Endothelial cell of umbilical vein (primary cell): ENCODE measurements around the gene KLHL35. TPM values are rescaled to one million over a fixed set of nuclear protein-coding genes. Genes with fewer than 3 reads are reported as not detected.

ENCODE experiments used
- BruUV-seq: library from RNA; stranded (reverse); fragments of 400-500 nt; replicated peaks from 2 replicates; lab custom pipeline; 2021; lab: Mats Ljungman, UMichigan
- CTCF ChIA-PET: fragments of 300-600, 350-600 bp; sonication (Branson Sonifier 250); formaldehyde crosslinking; loops from one replicate; lab custom pipeline; 2021; ENCODE audit warnings: antibody characterized with exemption, inconsistent platforms; lab: Charles Lee
- POLR2A ChIA-PET: fragments of 300-600, 350-600 bp; sonication (Branson Sonifier 250); formaldehyde crosslinking; loops from one replicate; lab custom pipeline; 2021; ENCODE audit warnings: antibody characterized with exemption, inconsistent platforms; lab: Charles Lee
- DNase-seq: peaks from one replicate; pipeline ENCODE4 v3.0.0-alpha.2; 2011; ENCODE audit warnings: low read depth, low spot score
- FAIRE-seq: peaks from 2 replicates; lab custom pipeline; 2011; peaks lifted over from hg19 to GRCh38; lab: Jason Lieb, UNC
- H2AFZ ChIP-seq: 2 replicates; pipeline ENCODE4 v1.6.0; 2012; ENCODE audit warnings: low read depth, low read length, control low read depth, inconsistent platforms
- H3K27ac ChIP-seq: 2 replicates; pipeline ENCODE4 v1.5.1; 2011; ENCODE audit warnings: low read depth, mild to moderate bottlenecking, control low read depth, low read length, moderate library complexity; ENCODE audit not compliant: insufficient read depth
- H3K27me3 ChIP-seq, 2 experiments: 2 replicates each; pipeline versions ENCODE4 v1.6.0 to v1.6.1; 2011; ENCODE audit warnings: low read length in 2 of 2, mixed read lengths in 1 of 2; ENCODE audit not compliant: control insufficient read depth in 2 of 2, insufficient read depth in 2 of 2
- H3K36me3 ChIP-seq, 2 experiments: 2 replicates in 1 of 2; 3 replicates in 1 of 2; pipeline ENCODE4 v1.5.1; 2011; ENCODE audit warnings: low read length in 2 of 2, mild to moderate bottlenecking in 1 of 2, moderate library complexity in 1 of 2; ENCODE audit not compliant: control insufficient read depth in 2 of 2, insufficient read depth in 2 of 2; ENCODE audit errors: extremely low read depth in 1 of 2
- H3K4me1 ChIP-seq: 3 replicates; pipeline ENCODE4 v1.5.1; 2011; ENCODE audit warnings: mild to moderate bottlenecking, low read length; ENCODE audit not compliant: control insufficient read depth, insufficient read depth; ENCODE audit errors: extremely low read depth
- H3K4me2 ChIP-seq: 2 replicates; pipeline ENCODE4 v1.6.1; 2011; ENCODE audit warnings: low read length, control low read depth, mixed read lengths; ENCODE audit not compliant: insufficient read depth
- H3K4me3 ChIP-seq, 3 experiments: fragments of 200-600 bp in 1 of 3; sonication (generic), shearing (Covaris generic) in 1 of 3; replicated peaks in 1 of 3; 2 replicates each; pipeline ENCODE4 v1.5.1; 2011 to 2016; ENCODE audit warnings: control low read depth in 3 of 3, low read length in 3 of 3, mild to moderate bottlenecking in 2 of 3, inconsistent platforms in 1 of 3, low read depth in 1 of 3, moderate library complexity in 1 of 3; ENCODE audit not compliant: insufficient read depth in 1 of 3
- H3K79me2 ChIP-seq: 2 replicates; pipeline ENCODE4 v1.6.0; 2012; ENCODE audit warnings: low read length, inconsistent platforms; ENCODE audit not compliant: control insufficient read depth, insufficient read depth
- H3K9ac ChIP-seq: replicated peaks from 2 replicates; pipeline ENCODE3; 2011; ENCODE audit warnings: low read length, control low read depth; ENCODE audit not compliant: insufficient read depth; ENCODE audit errors: extremely low read depth
- H3K9me1 ChIP-seq: replicated peaks from 3 replicates; pipeline ENCODE4 v1.6.0; 2011; ENCODE audit warnings: mild to moderate bottlenecking, low read length; ENCODE audit not compliant: control insufficient read depth, insufficient read depth; ENCODE audit errors: extremely low read depth
- H3K9me3 ChIP-seq: replicated peaks from 2 replicates; pipeline ENCODE4 v1.5.1; 2012; ENCODE audit warnings: low read length, inconsistent platforms; ENCODE audit not compliant: control insufficient read depth, insufficient read depth
- H4K20me1 ChIP-seq: replicated peaks from 2 replicates; pipeline ENCODE3; 2011; ENCODE audit warnings: mild to moderate bottlenecking, low read length; ENCODE audit not compliant: control insufficient read depth, insufficient read depth; ENCODE audit errors: extremely low read depth
- EZH2 ChIP-seq: IDR thresholded peaks from 2 replicates; pipeline ENCODE4 v1.6.1; 2012; ENCODE audit warnings: borderline replicate concordance, low read depth, mild to moderate bottlenecking, moderate library complexity, low read length, inconsistent platforms; ENCODE audit not compliant: severe bottlenecking
- FOS ChIP-seq: IDR thresholded peaks from 2 replicates; pipeline ENCODE4 v1.6.1; 2011; ENCODE audit warnings: mild to moderate bottlenecking, low read length, moderate library complexity, borderline replicate concordance; ENCODE audit not compliant: insufficient read depth
- GATA2 ChIP-seq: IDR thresholded peaks from 2 replicates; pipeline ENCODE4 v1.7.0; 2011; ENCODE audit warnings: low read depth, mild to moderate bottlenecking, moderate library complexity, mixed read lengths, low read length; ENCODE audit not compliant: insufficient read length, insufficient read depth
- JUN ChIP-seq: IDR thresholded peaks from 2 replicates; pipeline ENCODE4 v1.6.1; 2011; ENCODE audit warnings: borderline replicate concordance, low read depth; ENCODE audit not compliant: insufficient read length, insufficient read depth
- MYC ChIP-seq: IDR thresholded peaks from one replicate; pipeline ENCODE4 v1.6.1; 2011; ENCODE audit warnings: mild to moderate bottlenecking, low read depth, low read length
- POLR2A ChIP-seq: IDR thresholded peaks from 2 replicates; pipeline ENCODE4 v1.6.1; 2012; ENCODE audit warnings: low read depth, mild to moderate bottlenecking, control low read depth, low read length
- POLR2AphosphoS5 ChIP-seq: IDR thresholded peaks from 2 replicates; pipeline ENCODE4 v1.6.1; 2012; ENCODE audit warnings: low read depth, mild to moderate bottlenecking, control low read depth, low read length, moderate library complexity; ENCODE audit not compliant: insufficient read depth
- dilution Hi-C: fragments of 300-500 bp; cut with MboI; formaldehyde crosslinking; loops from one replicate; pipeline ENCODE4 v1.15.0; 2019; ENCODE audit warnings: low sequenced_read_pairs; ENCODE audit not compliant: extremely low pct_ligation_motif_present
- intact Hi-C: fragments of 100-400 bp; cut with micrococcal nuclease; formaldehyde crosslinking; loops from one replicate; pipeline ENCODE4 v1.10.0; 2022
- polyA plus RNA-seq, 4 experiments: library from polyadenylated mRNA; depleted of rRNA in 3 of 4; stranded (reverse) in 3 of 4; unstranded in 1 of 4; fragments of >200 nt; gene quantifications; 2 replicates each; pipeline versions ENCODE4 v1.2.1 to v1.2.3, GENCODE V29; 2011 to 2012; ENCODE audit warnings: missing spikeins in 1 of 4
- total RNA-seq: library from RNA; stranded (reverse); gene quantifications from 2 replicates; pipeline ENCODE4 v1.2.3, GENCODE V29; 2021
- TF ChIP-seq, protein P1 (sequence below): IDR thresholded peaks from 2 replicates; pipeline ENCODE4 v1.6.1; 2011; ENCODE audit not compliant: insufficient read depth, insufficient read length
- TF ChIP-seq, protein P2 (sequence below), 2 donors: IDR thresholded peaks; 1 replicate in 1 of 2; 2 replicates in 1 of 2; pipeline ENCODE4 v1.5.1; 2011; ENCODE audit warnings: low read length in 2 of 2, mild to moderate bottlenecking in 2 of 2, moderate library complexity in 2 of 2, control low read depth in 1 of 2, inconsistent platforms in 1 of 2, low read depth in 1 of 2; ENCODE audit not compliant: insufficient read depth in 1 of 2; ENCODE audit errors: extremely low read depth in 1 of 2

KLHL35 gene
- total and polyA plus RNA-seq, 2 donors (not counting 3 experiments of a cell fraction or from before 2014, with no cell fraction given): 0.97 to 2.3 TPM

DNA sequence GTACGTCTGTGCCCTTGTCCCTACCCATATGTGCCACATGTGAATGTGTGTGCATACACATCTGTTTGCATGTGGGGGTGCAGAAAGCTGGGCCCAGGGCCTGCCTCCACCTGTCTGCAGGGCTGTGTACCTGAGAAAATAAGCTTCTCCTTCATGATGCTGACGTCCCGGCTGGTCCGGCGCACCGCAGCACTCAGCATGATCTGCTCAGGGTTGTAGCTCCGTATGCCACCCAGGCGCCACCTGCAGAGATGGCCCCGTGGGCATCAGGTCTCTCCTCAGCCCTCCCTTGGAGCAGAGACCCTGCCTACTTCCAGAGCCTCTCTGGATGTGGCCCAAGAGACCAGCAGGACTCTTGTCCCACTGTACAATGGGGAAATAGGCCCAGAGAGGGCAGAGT, 3.8 kb upstream of the KLHL35 start:
- intact Hi-C loops: no loop called here
- BruUV-seq: no TSS peak

More for the DNA sequence above, 3.8 kb upstream of the KLHL35 start:
- Histone ChIP-seq H3K4me2 (no peak overlapping the region), H3K9me3 (no peaks in the 10 kb centered on the region), H3K36me3 (peaks cover 0 to 41% of the 10 kb centered on the region in 2 experiments), H3K9ac (no peak overlapping the region), H3K4me3 (no peak overlapping the region), H4K20me1 (no peaks in the 10 kb centered on the region), H3K4me1 (no peaks in the 10 kb centered on the region), H2AFZ (no peak overlapping the region), H3K79me2 (no peaks in the 10 kb centered on the region), H3K27me3 (peaks cover 9 to 13% of the 10 kb centered on the region in 2 experiments), H3K27ac (no peak overlapping the region), H3K9me1 (no peaks in the 10 kb centered on the region)
- ChIA-PET CTCF (interaction anchor here (0.7 kb wide), 1 partner anchor 11 kb away, joined by 3 read pairs; no protein-coding TSS in a partner anchor), POLR2A (no interaction called here)
- DNase-seq (no peak), FAIRE-seq (no peak)
- dilution Hi-C loops: no loop called here
- TF ChIP-seq JUN (no peak), POLR2AphosphoS5 (no peak), EZH2 (no peak), MYC (no peak), POLR2A (no peak), GATA2 (no peak), FOS (no peak)
- TF ChIP-seq, protein P1, sequence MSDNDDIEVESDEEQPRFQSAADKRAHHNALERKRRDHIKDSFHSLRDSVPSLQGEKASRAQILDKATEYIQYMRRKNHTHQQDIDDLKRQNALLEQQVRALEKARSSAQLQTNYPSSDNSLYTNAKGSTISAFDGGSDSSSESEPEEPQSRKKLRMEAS: no peak
- TF ChIP-seq, protein P2, sequence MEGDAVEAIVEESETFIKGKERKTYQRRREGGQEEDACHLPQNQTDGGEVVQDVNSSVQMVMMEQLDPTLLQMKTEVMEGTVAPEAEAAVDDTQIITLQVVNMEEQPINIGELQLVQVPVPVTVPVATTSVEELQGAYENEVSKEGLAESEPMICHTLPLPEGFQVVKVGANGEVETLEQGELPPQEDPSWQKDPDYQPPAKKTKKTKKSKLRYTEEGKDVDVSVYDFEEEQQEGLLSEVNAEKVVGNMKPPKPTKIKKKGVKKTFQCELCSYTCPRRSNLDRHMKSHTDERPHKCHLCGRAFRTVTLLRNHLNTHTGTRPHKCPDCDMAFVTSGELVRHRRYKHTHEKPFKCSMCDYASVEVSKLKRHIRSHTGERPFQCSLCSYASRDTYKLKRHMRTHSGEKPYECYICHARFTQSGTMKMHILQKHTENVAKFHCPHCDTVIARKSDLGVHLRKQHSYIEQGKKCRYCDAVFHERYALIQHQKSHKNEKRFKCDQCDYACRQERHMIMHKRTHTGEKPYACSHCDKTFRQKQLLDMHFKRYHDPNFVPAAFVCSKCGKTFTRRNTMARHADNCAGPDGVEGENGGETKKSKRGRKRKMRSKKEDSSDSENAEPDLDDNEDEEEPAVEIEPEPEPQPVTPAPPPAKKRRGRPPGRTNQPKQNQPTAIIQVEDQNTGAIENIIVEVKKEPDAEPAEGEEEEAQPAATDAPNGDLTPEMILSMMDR (IDR thresholded peaks at IDR 0.05; ENCODE audit: extremely low read depth in 1 of 2, insufficient read depth in 1 of 2, low read depth in 1 of 2, low read length in 2 of 2): no peak
